GM23338 (cell line): ENCODE measurements around the gene GPR4. TPM values are rescaled to one million over a fixed set of nuclear protein-coding genes. Genes with fewer than 3 reads are reported as not detected.

Experiments used
- ATAC-seq: fragments of 200-7000 bp; cut with Tn5 transposase; 3 replicates; pipeline ENCODE4 v1.9.1; 2020
- DNase-seq: peaks from one replicate; pipeline ENCODE4 v3.0.0-alpha.2; 2015; ENCODE audit warnings: low spot score
- H2AFZ ChIP-seq: fragments of 200-600 bp; sonication (generic); 2 replicates; pipeline ENCODE4 v1.8.0; 2016; ENCODE audit warnings: antibody characterized with exemption, mild to moderate bottlenecking, moderate library complexity
- H3F3A ChIP-seq: fragments of 200-600 bp; sonication (generic); replicated peaks from 2 replicates; pipeline ENCODE4 v1.8.0; 2017; ENCODE audit warnings: antibody characterized with exemption, mixed run types, low read depth
- H3K27ac ChIP-seq: fragments of 200-600 bp; sonication (generic); 2 replicates; pipeline ENCODE4 v1.6.1; 2016; ENCODE audit warnings: low read depth
- H3K27me3 ChIP-seq: fragments of 200-600 bp; sonication (generic); 2 replicates; pipeline ENCODE4 v1.8.0; 2016; ENCODE audit warnings: mild to moderate bottlenecking, mixed run types, moderate library complexity; ENCODE audit not compliant: insufficient read depth
- H3K36me3 ChIP-seq: fragments of 200-600 bp; sonication (generic); 2 replicates; pipeline ENCODE4 v1.8.0; 2016; ENCODE audit warnings: mild to moderate bottlenecking; ENCODE audit not compliant: insufficient read depth
- H3K4me1 ChIP-seq: fragments of 200-600 bp; sonication (generic); 2 replicates; pipeline ENCODE4 v1.8.0; 2016; ENCODE audit warnings: mild to moderate bottlenecking, moderate library complexity; ENCODE audit not compliant: insufficient read depth
- H3K4me2 ChIP-seq: fragments of 200-600 bp; sonication (generic); 2 replicates; pipeline ENCODE4 v1.7.1; 2017; ENCODE audit warnings: mixed run types
- H3K4me3 ChIP-seq: fragments of 200-600 bp; sonication (generic); 2 replicates; pipeline ENCODE4 v1.6.1; 2016; ENCODE audit warnings: mixed run types
- H3K79me2 ChIP-seq: fragments of 200-600 bp; sonication (generic); replicated peaks from 2 replicates; pipeline ENCODE4 v1.8.0; 2017; ENCODE audit warnings: mild to moderate bottlenecking; ENCODE audit not compliant: insufficient read depth
- H3K9me2 ChIP-seq: fragments of 200-600 bp; sonication (generic); 2 replicates; pipeline ENCODE4 v1.8.0; 2017; ENCODE audit not compliant: insufficient read depth
- H4K20me1 ChIP-seq: fragments of 200-600 bp; sonication (generic); replicated peaks from 2 replicates; pipeline ENCODE4 v1.8.0; 2017; ENCODE audit warnings: mild to moderate bottlenecking; ENCODE audit not compliant: insufficient read depth
- H3K27ac Mint-ChIP-seq: 2 replicates; pipeline ENCODE4 v1.8.0; 2020; ENCODE audit warnings: inconsistent platforms, mild to moderate bottlenecking, moderate library complexity, mixed read lengths
- H3K27me3 Mint-ChIP-seq: 3 replicates; pipeline ENCODE4 v1.8.0; 2022; ENCODE audit warnings: low read depth, mild to moderate bottlenecking, moderate library complexity, mixed read lengths, inconsistent platforms; ENCODE audit not compliant: insufficient read depth, poor library complexity
- H3K36me3 Mint-ChIP-seq: 3 replicates; pipeline ENCODE4 v1.8.0; 2021; ENCODE audit warnings: low read depth, mild to moderate bottlenecking, inconsistent platforms, moderate library complexity, mixed read lengths
- H3K4me1 Mint-ChIP-seq: 3 replicates; pipeline ENCODE4 v1.8.0; 2020; ENCODE audit warnings: mild to moderate bottlenecking, inconsistent platforms, mixed read lengths
- H3K4me3 Mint-ChIP-seq: 3 replicates; pipeline ENCODE4 v1.8.0; 2021; ENCODE audit warnings: moderate library complexity, mild to moderate bottlenecking, inconsistent platforms, mixed read lengths
- H3K9me3 Mint-ChIP-seq: 3 replicates; pipeline ENCODE4 v1.8.0; 2020; ENCODE audit warnings: moderate library complexity, mild to moderate bottlenecking, inconsistent platforms, mixed read lengths
- CREB1 ChIP-seq: fragments of 250-450 bp; sonication (Bioruptor Pico); IDR thresholded peaks from 2 replicates; pipeline ENCODE4 v1.5.0; 2020; ENCODE audit warnings: low read depth, mild to moderate bottlenecking, moderate library complexity
- EZH2 ChIP-seq: fragments of 200-600 bp; sonication (generic); IDR thresholded peaks from one replicate; pipeline ENCODE4 v1.8.0; 2017; ENCODE audit warnings: antibody characterized with exemption, mild to moderate bottlenecking, low read depth; ENCODE audit not compliant: unreplicated experiment
- EZH2phosphoT487 ChIP-seq: fragments of 200-600 bp; sonication (generic); IDR thresholded peaks from one replicate; pipeline ENCODE4 v1.8.1; 2018; ENCODE audit warnings: antibody characterized with exemption; ENCODE audit not compliant: unreplicated experiment
- STAT1 ChIP-seq: IDR thresholded peaks from one replicate; pipeline ENCODE4 v1.6.1; 2016; ENCODE audit warnings: antibody characterized with exemption; ENCODE audit not compliant: unreplicated experiment
- ZNF114 ChIP-seq: fragments of 250-450 bp; sonication (Bioruptor Pico); IDR thresholded peaks from 2 replicates; pipeline ENCODE4 v1.5.0; 2020; ENCODE audit warnings: mild to moderate bottlenecking, moderate library complexity
- ZNF331 ChIP-seq: fragments of 250-450 bp; sonication (Bioruptor Pico); IDR thresholded peaks from 2 replicates; pipeline ENCODE4 v1.5.0; 2020; ENCODE audit warnings: low read depth, mild to moderate bottlenecking, moderate library complexity
- ZNF462 ChIP-seq: fragments of 250-450 bp; sonication (Bioruptor Pico); IDR thresholded peaks from 2 replicates; pipeline ENCODE4 v1.5.0; 2020; ENCODE audit warnings: mild to moderate bottlenecking, moderate library complexity
- polyA plus RNA-seq: library from polyadenylated mRNA; unstranded; fragments of >200 nt; fragmentation: Nextera tagmentation; extraction: Ambion mirVana; gene quantifications from 2 replicates; pipeline ENCODE4 v1.2.1, GENCODE V29; 2016
- total RNA-seq: library from RNA; depleted of rRNA; stranded (reverse); fragments of >200 nt; shearing (Covaris generic); gene quantifications from 2 replicates; pipeline ENCODE4 v1.2.3, GENCODE V29; 2014
- TF ChIP-seq, protein P1 (sequence below): IDR thresholded peaks from 2 replicates; pipeline ENCODE4 v1.6.1; 2016; ENCODE audit warnings: antibody characterized with exemption

The GPR4 gene
- total and polyA plus RNA-seq, 2 experiments from 2014 or later = 0.06 to 0.14 TPM

DNA sequence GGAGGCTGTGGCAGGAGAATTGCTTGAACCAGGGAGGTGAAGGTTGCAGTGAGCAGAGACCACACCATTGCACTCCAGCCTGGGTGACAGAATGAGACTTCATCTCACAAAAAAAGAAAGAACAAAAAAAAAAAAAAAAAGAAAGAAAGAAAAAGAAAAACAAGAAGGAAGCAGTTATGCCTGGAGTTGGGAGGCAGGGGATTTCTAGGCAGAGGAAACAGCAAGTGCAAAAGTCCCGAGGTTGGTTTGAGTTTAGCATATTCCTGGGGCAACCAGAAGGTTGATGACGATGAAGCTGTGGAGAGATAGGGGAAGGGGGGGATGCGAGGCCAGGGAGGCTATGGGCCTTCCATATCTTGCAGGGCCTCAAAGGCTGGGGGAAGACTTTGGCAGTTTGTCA lies 48.7 kb upstream of the GPR4 start:
- H3K4me3 Mint-ChIP-seq = no peak overlapping the region
- Histone ChIP-seq H3F3A (no peaks in the 10 kb centered on the region), H3K27me3 (no peaks in the 10 kb centered on the region), H3K4me1 (peaks cover 4% of the 10 kb centered on the region; the same call in 1 of the 2 replicates), H2AFZ (no peak overlapping the region), H3K4me2 (no peak overlapping the region), H3K9me2 (no peaks in the 10 kb centered on the region), H4K20me1 (no peaks in the 10 kb centered on the region), H3K4me3 (no peak overlapping the region), H3K79me2 (no peaks in the 10 kb centered on the region), H3K27ac (no peak overlapping the region), H3K36me3 (no peaks in the 10 kb centered on the region)
- H3K36me3 Mint-ChIP-seq = peaks cover 3% of the 10 kb centered on the region; the same call in 1 of the 3 replicates
- peaks cover 12% of the 10 kb centered on the region; the same call in 2 of the 3 replicates for H3K4me1 Mint-ChIP-seq
- peaks cover 21% of the 10 kb centered on the region; the same call in 2 of the 3 replicates for H3K9me3 Mint-ChIP-seq
- no peak overlapping the region for H3K27ac Mint-ChIP-seq
- DNase-seq (no peak), ATAC-seq (no peak)
- TF ChIP-seq EZH2 = no peak
- no peak for TF ChIP-seq CREB1
- TF ChIP-seq, protein P1, sequence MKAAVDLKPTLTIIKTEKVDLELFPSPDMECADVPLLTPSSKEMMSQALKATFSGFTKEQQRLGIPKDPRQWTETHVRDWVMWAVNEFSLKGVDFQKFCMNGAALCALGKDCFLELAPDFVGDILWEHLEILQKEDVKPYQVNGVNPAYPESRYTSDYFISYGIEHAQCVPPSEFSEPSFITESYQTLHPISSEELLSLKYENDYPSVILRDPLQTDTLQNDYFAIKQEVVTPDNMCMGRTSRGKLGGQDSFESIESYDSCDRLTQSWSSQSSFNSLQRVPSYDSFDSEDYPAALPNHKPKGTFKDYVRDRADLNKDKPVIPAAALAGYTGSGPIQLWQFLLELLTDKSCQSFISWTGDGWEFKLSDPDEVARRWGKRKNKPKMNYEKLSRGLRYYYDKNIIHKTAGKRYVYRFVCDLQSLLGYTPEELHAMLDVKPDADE = no peak
- no peak for TF ChIP-seq STAT1
- no peak for TF ChIP-seq ZNF331
- no peak for TF ChIP-seq EZH2phosphoT487
- no peak for TF ChIP-seq ZNF114 (CRISPR knock-in tag)
- no peak for TF ChIP-seq ZNF462 (CRISPR knock-in tag)
- peaks cover 15% of the 10 kb centered on the region for H3K27me3 Mint-ChIP-seq
